Adipocyte (in vitro differentiated cells): ENCODE results near the gene MISP3.

Experiments
- DNase-seq: peaks from one replicate; pipeline ENCODE4 v3.0.0-alpha.2; 2015; ENCODE audit warnings: low read depth
- H3K27me3 ChIP-seq: replicated peaks from 2 replicates; pipeline ENCODE4 v1.7.0; 2013; ENCODE audit warnings: mild to moderate bottlenecking, low read length, moderate library complexity; ENCODE audit not compliant: control insufficient read depth, insufficient read depth
- H3K36me3 ChIP-seq: 2 replicates; pipeline ENCODE4 v1.7.0; 2013; ENCODE audit warnings: low read length, mild to moderate bottlenecking, moderate library complexity; ENCODE audit not compliant: control insufficient read depth, insufficient read depth, severe bottlenecking
- H3K4me1 ChIP-seq: 2 replicates; pipeline ENCODE4 v1.7.0; 2013; ENCODE audit warnings: mild to moderate bottlenecking, low read length, moderate library complexity; ENCODE audit not compliant: control insufficient read depth, insufficient read depth
- H3K4me3 ChIP-seq: 2 replicates; pipeline ENCODE4 v1.7.0; 2013; ENCODE audit warnings: mild to moderate bottlenecking, low read length, moderate library complexity
- H3K9ac ChIP-seq: 2 replicates; pipeline ENCODE4 v1.7.0; 2013; ENCODE audit warnings: mild to moderate bottlenecking, low read length, moderate library complexity
- H3K9me3 ChIP-seq: 2 replicates; pipeline ENCODE4 v1.7.0; 2013; ENCODE audit warnings: mild to moderate bottlenecking, low read length, moderate library complexity; ENCODE audit not compliant: control insufficient read depth

The MISP3 gene

GRCh38 chr19:14054721-14055120 is 17.9 kb upstream of the MISP3 start:
- Histone ChIP-seq H3K36me3 (no peaks in the 10 kb centered on the region), H3K9me3 (peaks cover 6% of the 10 kb centered on the region), H3K4me1 (no peaks in the 10 kb centered on the region), H3K4me3 (no peak overlapping the region), H3K27me3 (peaks cover 23% of the 10 kb centered on the region), H3K9ac (no peak overlapping the region)
- DNase-seq: no peak

- no peaks in the 10 kb centered on the region for H3K36me3 ChIP-seq
- peaks cover 6% of the 10 kb centered on the region for H3K9me3 ChIP-seq
- H3K4me1 ChIP-seq: no peaks in the 10 kb centered on the region
- no peak overlapping the region for H3K9ac ChIP-seq
- H3K4me3 ChIP-seq: no peak overlapping the region
- DNase-seq: no peak
- peaks cover 29% of the 10 kb centered on the region for H3K27me3 ChIP-seq
Measured at GRCh38 chr19:14055396-14055795, 17.2 kb upstream of the MISP3 start.

GRCh38 chr19:14056069-14056666 is 16.4 kb upstream of the MISP3 start:
- no peak for DNase-seq
- no peak overlapping the region for H3K9ac ChIP-seq

GRCh38 chr19:14056741-14057356 is 15.7 kb upstream of the MISP3 start:
- H3K36me3 ChIP-seq: no peaks in the 10 kb centered on the region
- peaks cover 37% of the 10 kb centered on the region for H3K27me3 ChIP-seq
- no peak for DNase-seq
- no peak overlapping the region for H3K4me3 ChIP-seq
- peaks cover 5% of the 10 kb centered on the region for H3K4me1 ChIP-seq
- H3K9ac ChIP-seq: no peak overlapping the region
- H3K9me3 ChIP-seq: peaks cover 6% of the 10 kb centered on the region

More at GRCh38 chr19:14056069-14056666, 16.4 kb upstream of the MISP3 start:
- Histone ChIP-seq H3K4me3 (no peak overlapping the region), H3K36me3 (no peaks in the 10 kb centered on the region), H3K9me3 (peaks cover 6% of the 10 kb centered on the region), H3K27me3 (peaks cover 33% of the 10 kb centered on the region), H3K4me1 (peaks cover 2% of the 10 kb centered on the region)

GRCh38 chr19:14058182-14059092 is 14.1 kb upstream of the MISP3 start:
- Histone ChIP-seq H3K9me3 (peaks cover 2% of the 10 kb centered on the region), H3K4me1 (peaks cover 5% of the 10 kb centered on the region), H3K36me3 (no peaks in the 10 kb centered on the region), H3K27me3 (peaks cover 37% of the 10 kb centered on the region), H3K4me3 (no peak overlapping the region), H3K9ac (no peak overlapping the region)
- no peak for DNase-seq

GRCh38 chr19:14059093-14059480 is 13.5 kb upstream of the MISP3 start:
- Histone ChIP-seq H3K9ac (no peak overlapping the region), H3K9me3 (no peaks in the 10 kb centered on the region), H3K4me1 (peaks cover 5% of the 10 kb centered on the region), H3K36me3 (no peaks in the 10 kb centered on the region), H3K4me3 (no peak overlapping the region), H3K27me3 (peaks cover 37% of the 10 kb centered on the region)
- DNase-seq: peak; percentile 44

- H3K4me1 ChIP-seq: peaks cover 5% of the 10 kb centered on the region
- DNase-seq: no peak
- no peaks in the 10 kb centered on the region for H3K36me3 ChIP-seq
- no peaks in the 10 kb centered on the region for H3K9me3 ChIP-seq
- H3K27me3 ChIP-seq: peaks cover 37% of the 10 kb centered on the region
- H3K4me3 ChIP-seq: no peak overlapping the region
- no peak overlapping the region for H3K9ac ChIP-seq
Measured at GRCh38 chr19:14059652-14060155, 12.9 kb upstream of the MISP3 start.

- no peak for DNase-seq
- H3K9ac ChIP-seq: no peak overlapping the region
Measured at GRCh38 chr19:14061081-14061749, 11.4 kb upstream of the MISP3 start.

GRCh38 chr19:14061751-14062557 is 10.6 kb upstream of the MISP3 start, which contains the start of gene PALM3:
TSS of gene PALM3 (minus strand) at chr19:14062076. CDS start at chr19:14061980, 96 bp downstream.
- Histone ChIP-seq H3K9ac (no peak within 1 kb of the TSS), H3K9me3 (no peaks in the 10 kb centered on the region), H3K36me3 (no peaks in the 10 kb centered on the region), H3K4me1 (peaks cover 5% of the 10 kb centered on the region), H3K4me3 (no peak within 1 kb of the TSS), H3K27me3 (peaks cover 31% of the 10 kb centered on the region)
- DNase-seq: no peak

More at GRCh38 chr19:14061081-14061749, 11.4 kb upstream of the MISP3 start:
- no peaks in the 10 kb centered on the region for H3K36me3 ChIP-seq
- H3K27me3 ChIP-seq: peaks cover 31% of the 10 kb centered on the region
- no peaks in the 10 kb centered on the region for H3K9me3 ChIP-seq
- H3K4me1 ChIP-seq: peaks cover 5% of the 10 kb centered on the region
- no peak overlapping the region for H3K4me3 ChIP-seq

GRCh38 chr19:14062558-14062855 is 10.1 kb upstream of the MISP3 start:
- H3K4me1 ChIP-seq: peaks cover 5% of the 10 kb centered on the region
- H3K27me3 ChIP-seq: peaks cover 31% of the 10 kb centered on the region
- H3K9ac ChIP-seq: no peak overlapping the region
- no peak for DNase-seq
- no peaks in the 10 kb centered on the region for H3K9me3 ChIP-seq
- H3K4me3 ChIP-seq: no peak overlapping the region
- H3K36me3 ChIP-seq: no peaks in the 10 kb centered on the region
